Left ventricle myocardium inferior (tissue), 1 donor: ENCODE results near the gene CD151. TPM values are rescaled to one million over a fixed set of nuclear protein-coding genes. Genes with fewer than 3 reads are reported as not detected.

Experiments
- DNase-seq: peaks from one replicate; pipeline ENCODE4 v3.0.0-alpha.2; 2020
- H3K27ac ChIP-seq: fragments of 200-600 bp; replicated peaks from 2 replicates; pipeline ENCODE4 v1.8.0; 2021
- H3K27me3 ChIP-seq: fragments of 200-600 bp; 2 replicates; pipeline ENCODE4 v1.8.0; 2021; ENCODE audit warnings: low read depth
- H3K36me3 ChIP-seq: fragments of 200-600 bp; 2 replicates; pipeline ENCODE4 v1.8.0; 2021
- H3K4me1 ChIP-seq: fragments of 200-600 bp; 2 replicates; pipeline ENCODE4 v1.8.0; 2021
- H3K4me3 ChIP-seq: fragments of 200-600 bp; 2 replicates; pipeline ENCODE4 v1.8.0; 2021; ENCODE audit warnings: mild to moderate bottlenecking, moderate library complexity
- H3K9me3 ChIP-seq: fragments of 200-600 bp; replicated peaks from 2 replicates; pipeline ENCODE4 v1.8.0; 2021
- CTCF ChIP-seq: fragments of 200-600 bp; IDR thresholded peaks from 2 replicates; pipeline ENCODE4 v1.8.0; 2021; ENCODE audit warnings: antibody characterized with exemption, mild to moderate bottlenecking, borderline replicate concordance
- intact Hi-C: fragments of 100-400 bp; cut with micrococcal nuclease; formaldehyde crosslinking; loops from one replicate; pipeline ENCODE4 v1.11.0; 2022
- total RNA-seq: library from RNA; stranded (reverse); fragmentation: NEBNext Ultra II Directional; extraction: Animal tissue kit (Norgen Biotek cat#: 25700); gene quantifications from one replicate; pipeline ENCODE4 v1.2.1, GENCODE V29; 2021
- donor health status: DM: no; HTN: yes; CAD: no; lungs with severe emphysema.

The CD151 gene
- total RNA-seq, 1 donor from 2014 or later: 408 TPM

GRCh38 chr11:850775-851763 is 18.3 kb downstream of the CD151 start:
- DNase-seq: no peak
- Histone ChIP-seq H3K36me3 (no peaks in the 10 kb centered on the region), H3K4me3 (no peak overlapping the region), H3K27me3 (no peaks in the 10 kb centered on the region), H3K4me1 (peaks cover 92% of the 10 kb centered on the region), H3K27ac (no peak overlapping the region), H3K9me3 (no peaks in the 10 kb centered on the region)
- TF ChIP-seq CTCF: no peak
- intact Hi-C loops: no loop called here

GRCh38 chr11:852762-853161 is 20.0 kb downstream of the CD151 start:
- intact Hi-C loops: no loop called here
- peaks cover 93% of the 10 kb centered on the region for H3K4me1 ChIP-seq

GRCh38 chr11:853682-854448 is 21.1 kb downstream of the CD151 start:
- Histone ChIP-seq H3K27me3 (no peaks in the 10 kb centered on the region), H3K27ac (no peak overlapping the region), H3K36me3 (no peaks in the 10 kb centered on the region), H3K4me1 (peaks cover 83% of the 10 kb centered on the region), H3K4me3 (no peak overlapping the region), H3K9me3 (no peaks in the 10 kb centered on the region)
- no peak for DNase-seq
- intact Hi-C loops: no loop called here
- TF ChIP-seq CTCF: no peak

More at GRCh38 chr11:852762-853161, 20.0 kb downstream of the CD151 start:
- Histone ChIP-seq H3K27me3 (no peaks in the 10 kb centered on the region), H3K27ac (no peak overlapping the region), H3K9me3 (no peaks in the 10 kb centered on the region), H3K36me3 (no peaks in the 10 kb centered on the region), H3K4me3 (no peak overlapping the region)
- no peak for TF ChIP-seq CTCF
- DNase-seq: no peak

DNA sequence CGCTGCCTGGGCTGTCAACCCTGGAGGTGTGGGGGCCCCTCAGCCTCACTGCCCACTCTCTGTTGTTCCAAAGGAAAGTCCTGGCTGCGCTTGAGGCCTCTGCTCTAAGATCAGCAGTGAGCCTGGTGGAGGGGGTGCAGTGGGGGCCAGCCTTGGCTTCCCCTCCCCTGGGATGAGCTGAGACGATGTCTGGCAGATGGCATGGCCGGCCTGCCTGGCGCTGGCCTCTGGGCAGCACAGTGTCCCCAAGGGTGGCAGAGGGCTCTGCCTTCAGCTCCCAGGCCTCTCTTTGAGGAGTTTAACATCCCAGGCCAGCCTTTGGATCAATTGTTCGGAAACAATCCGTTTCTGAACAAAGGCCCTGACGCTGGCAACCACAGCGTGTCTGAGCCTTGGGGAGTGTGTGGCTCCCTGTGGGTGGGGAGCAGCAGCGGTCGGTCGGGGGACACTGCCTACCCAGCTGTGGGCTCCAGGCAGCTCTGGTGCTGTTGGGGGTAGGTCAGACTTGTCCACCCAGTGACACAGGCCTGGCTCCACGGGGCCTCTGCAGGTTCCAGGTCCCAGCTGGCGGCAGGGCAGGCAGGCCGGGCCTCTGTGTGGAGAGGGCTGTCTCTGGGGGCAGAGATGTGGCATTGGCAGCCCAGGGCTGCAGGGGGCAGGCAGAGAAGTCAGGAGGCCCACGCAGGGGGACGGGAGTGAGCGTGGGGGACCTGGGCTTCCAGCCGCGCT is 22.0 kb downstream of the CD151 start:
- TF ChIP-seq CTCF: no peak
- H3K27me3 ChIP-seq: no peaks in the 10 kb centered on the region
- peaks cover 82% of the 10 kb centered on the region for H3K4me1 ChIP-seq
- no peak overlapping the region for H3K27ac ChIP-seq
- no peak for DNase-seq
- intact Hi-C loops: no loop called here
- H3K9me3 ChIP-seq: no peaks in the 10 kb centered on the region
- H3K36me3 ChIP-seq: no peaks in the 10 kb centered on the region
- H3K4me3 ChIP-seq: no peak overlapping the region

GRCh38 chr11:855330-855674 is 22.6 kb downstream of the CD151 start:
- no peaks in the 10 kb centered on the region for H3K9me3 ChIP-seq
- intact Hi-C loops: no loop called here
- no peak overlapping the region for H3K4me3 ChIP-seq
- peaks cover 82% of the 10 kb centered on the region for H3K4me1 ChIP-seq
- no peak for TF ChIP-seq CTCF
- DNase-seq: no peak
- H3K27me3 ChIP-seq: no peaks in the 10 kb centered on the region
- H3K36me3 ChIP-seq: no peaks in the 10 kb centered on the region
- no peak overlapping the region for H3K27ac ChIP-seq
